ENCODE measurements around the gene ARHGEF35.
"Not testable (repeated sequence)": the region's sequence is repeated elsewhere in the genome, so short reads cannot be mapped to it uniquely, and the experiment has no call there.

The ARHGEF35 gene

GRCh38 chr7:144195212-144195872, at the start of gene ARHGEF35:
Gene ARHGEF35, minus strand, starts transcription at chr7:144195833. Its CDS starts 7,450 bp downstream, at chr7:144188383.
- not testable (repeated sequence) for DNase-seq (ENCODE audit: low read depth)

DNA sequence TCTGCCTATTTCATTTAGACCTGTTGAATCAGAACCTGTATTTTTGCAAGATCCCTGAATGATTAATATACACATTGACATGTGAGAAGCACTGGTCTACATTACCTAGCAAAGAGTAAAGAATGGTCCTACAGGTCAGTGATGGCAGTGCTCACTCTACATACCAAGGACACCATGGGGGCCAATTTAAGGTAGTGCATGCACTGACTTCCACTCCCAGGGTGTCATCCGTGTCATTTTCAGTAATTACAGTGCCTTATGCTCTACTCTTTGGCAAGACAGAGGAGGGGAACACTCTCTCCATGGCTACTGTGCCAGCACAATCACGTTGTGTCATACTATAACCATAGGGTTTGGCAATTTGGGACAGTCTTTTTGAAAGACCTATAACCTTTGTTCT, 49.7 kb upstream of the ARHGEF35 start:
- not testable (repeated sequence) for DNase-seq (ENCODE audit: low read depth)

- not testable (repeated sequence) for DNase-seq (ENCODE audit: low read depth)
These were observed 43.7 kb upstream of the ARHGEF35 start, which contains the start of gene OR2A42 for GRCh38 chr7:144239365-144239764. Gene OR2A42, minus strand, starts transcription at chr7:144239605. Its CDS starts 6,762 bp downstream, at chr7:144232843.

DNA sequence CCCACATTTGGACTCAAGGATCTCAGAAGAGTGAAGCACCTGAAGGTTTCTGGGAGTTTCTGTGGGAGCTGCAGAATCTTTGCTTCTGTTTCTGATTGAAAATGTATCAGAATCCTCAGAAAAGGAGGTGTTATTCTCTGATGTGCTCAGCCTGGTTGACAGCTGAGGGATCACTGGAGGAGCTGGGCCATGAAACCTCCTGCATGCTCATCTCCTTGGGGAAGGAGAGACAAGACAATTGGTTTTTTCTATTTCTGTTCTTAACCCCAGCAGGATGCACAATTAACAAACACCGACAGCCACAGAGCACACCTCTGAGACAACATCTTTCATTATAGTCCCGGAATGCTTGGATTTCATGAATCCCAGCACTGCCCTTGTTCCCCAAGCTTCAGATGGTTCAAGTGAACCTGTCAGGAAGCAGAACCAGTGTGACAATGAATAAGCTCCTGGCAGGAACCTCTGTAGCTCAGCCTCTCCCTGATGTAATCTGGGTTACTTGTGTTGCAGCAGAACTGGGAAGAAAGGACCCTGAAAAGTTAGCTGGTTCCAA, 43.0 kb upstream of the ARHGEF35 start:
- not testable (repeated sequence) for DNase-seq (ENCODE audit: low read depth)

DNA sequence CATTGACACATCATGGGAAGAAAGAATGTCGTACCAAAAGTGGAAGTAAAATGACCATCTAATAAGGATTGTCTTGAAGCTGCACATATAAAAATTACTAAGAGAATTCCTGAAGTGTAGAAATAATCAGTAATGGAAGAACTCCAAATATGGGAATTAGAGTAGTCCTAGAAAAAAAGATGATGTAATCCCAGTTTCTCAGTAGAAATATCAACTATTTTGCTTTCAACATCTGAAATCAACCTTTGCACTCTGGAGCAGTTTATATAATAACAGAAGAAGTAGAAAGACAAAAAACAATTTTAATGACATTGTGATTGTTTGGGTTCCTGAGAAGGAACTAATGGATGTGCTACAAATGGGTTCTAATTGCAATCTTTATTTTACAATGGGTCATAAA, 37.4 kb upstream of the ARHGEF35 start:
- DNase-seq (ENCODE audit: low read depth): not testable (repeated sequence)

GRCh38 chr7:144231027-144231426, 35.4 kb upstream of the ARHGEF35 start:
- DNase-seq (ENCODE audit: low read depth): not testable (repeated sequence)

DNA sequence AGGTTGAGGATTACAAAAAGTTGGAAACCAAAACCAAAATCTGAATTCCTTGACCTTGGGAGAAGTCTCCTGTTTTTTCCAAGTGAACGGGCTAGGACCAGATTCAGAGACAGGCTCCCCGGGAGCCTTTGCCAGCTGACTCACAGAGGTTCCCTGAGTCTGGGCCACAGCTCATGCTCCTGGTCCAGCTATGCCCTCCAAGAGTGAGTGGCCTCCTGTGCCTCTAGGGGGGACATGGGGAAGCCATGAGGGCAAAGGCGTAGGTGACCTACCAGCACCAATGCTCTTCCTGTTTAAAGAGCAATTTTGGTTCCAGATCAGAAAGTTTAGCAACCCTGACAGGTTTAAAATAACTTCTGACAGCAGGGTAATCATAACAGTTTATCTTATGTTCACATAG, 33.2 kb upstream of the ARHGEF35 start:
- not testable (repeated sequence) for DNase-seq (ENCODE audit: low read depth)

DNA sequence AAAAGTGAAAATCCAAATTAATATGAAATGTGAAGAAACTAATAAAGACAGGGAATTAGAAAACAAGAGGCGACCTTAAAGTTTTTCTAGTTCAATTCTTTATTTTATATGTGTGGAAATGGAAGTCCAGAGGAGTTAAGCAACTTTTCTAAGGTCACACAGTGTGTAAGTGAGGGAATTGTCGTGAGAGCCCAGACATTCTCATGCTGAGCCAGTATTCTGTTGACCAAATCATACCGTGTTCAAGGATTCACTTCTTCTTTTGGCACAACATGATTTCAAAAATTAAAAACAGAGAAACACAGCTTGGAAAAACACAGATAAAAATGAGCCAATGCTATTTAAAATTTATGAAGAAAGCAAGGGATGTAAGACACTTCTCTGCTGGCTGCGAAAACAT, 31.2 kb upstream of the ARHGEF35 start:
- DNase-seq (ENCODE audit: low read depth): not testable (repeated sequence)

- not testable (repeated sequence) for DNase-seq (ENCODE audit: low read depth)
These were observed 28.0 kb upstream of the ARHGEF35 start for GRCh38 chr7:144223675-144224074.

GRCh38 chr7:144220531-144220930, 24.9 kb upstream of the ARHGEF35 start:
- DNase-seq (ENCODE audit: low read depth): not testable (repeated sequence)

DNA sequence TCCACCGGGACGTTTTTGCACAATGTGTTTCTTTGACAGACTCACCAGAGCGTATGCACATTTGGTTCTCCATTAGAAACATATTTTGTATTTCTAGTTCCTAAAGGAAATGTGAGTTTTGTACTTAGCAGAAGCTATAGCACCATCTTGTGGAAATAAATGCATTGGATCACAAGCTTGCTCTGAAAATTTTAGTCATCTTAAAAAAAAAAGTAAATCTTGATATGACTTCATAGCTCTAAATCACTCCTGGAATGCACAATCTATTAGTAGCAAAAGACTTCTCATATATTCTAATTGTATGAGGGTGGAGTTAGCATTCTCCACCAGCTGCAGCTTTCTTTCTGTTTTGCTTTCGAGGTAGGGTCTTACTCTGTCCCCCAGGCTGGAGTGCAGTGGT, 23.5 kb upstream of the ARHGEF35 start:
- DNase-seq (ENCODE audit: low read depth): not testable (repeated sequence)

GRCh38 chr7:144218581-144218980, 22.9 kb upstream of the ARHGEF35 start:
- not testable (repeated sequence) for DNase-seq (ENCODE audit: low read depth)

DNA sequence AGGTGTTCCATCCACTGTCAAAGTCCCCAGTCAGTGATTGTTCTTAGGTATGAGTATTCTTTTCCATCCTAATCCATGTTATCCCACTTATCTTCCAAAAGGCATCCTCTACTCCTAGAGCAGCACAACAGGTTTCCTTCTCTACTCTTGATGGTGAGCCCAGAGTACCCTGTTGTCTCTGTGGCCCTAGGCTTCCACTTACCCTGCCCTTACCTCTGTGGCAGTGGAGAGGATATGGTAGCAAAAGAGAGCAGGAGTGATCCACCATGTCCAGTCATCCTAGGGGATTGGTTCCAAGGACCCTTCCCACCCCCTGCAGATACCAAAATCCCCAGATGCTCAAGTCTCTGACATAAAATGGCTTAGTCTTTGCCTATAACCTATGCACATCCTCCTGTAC, 21.6 kb upstream of the ARHGEF35 start:
- DNase-seq (ENCODE audit: low read depth): not testable (repeated sequence)

- DNase-seq (ENCODE audit: low read depth): not testable (repeated sequence)
These were observed 9.7 kb upstream of the ARHGEF35 start for GRCh38 chr7:144205306-144205705.

- DNase-seq (ENCODE audit: low read depth): not testable (repeated sequence)
These were observed 7.5 kb upstream of the ARHGEF35 start for GRCh38 chr7:144203086-144203485.

DNA sequence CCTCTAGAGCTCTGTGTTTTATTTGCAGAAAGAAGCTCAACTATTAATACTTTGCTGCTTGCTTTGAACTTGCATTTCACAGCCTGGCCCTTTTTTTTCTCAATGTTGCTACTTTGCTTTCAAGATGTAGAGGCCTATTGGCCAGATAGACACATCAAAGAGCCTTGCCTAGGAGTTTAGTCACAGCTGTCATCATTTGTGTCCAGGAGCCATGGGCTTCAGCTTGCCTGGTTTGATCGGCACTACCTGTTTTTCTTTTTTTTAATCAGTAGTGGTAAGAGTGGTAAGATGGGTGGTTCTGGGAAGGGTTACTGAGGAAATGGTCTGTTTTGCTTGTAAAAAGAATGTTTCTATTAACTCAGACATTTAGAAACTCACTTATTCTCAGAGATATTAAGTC, 6.3 kb upstream of the ARHGEF35 start:
- DNase-seq (ENCODE audit: low read depth): not testable (repeated sequence)

GRCh38 chr7:144198934-144199333, 3.3 kb upstream of the ARHGEF35 start:
- DNase-seq (ENCODE audit: low read depth): not testable (repeated sequence)

DNA sequence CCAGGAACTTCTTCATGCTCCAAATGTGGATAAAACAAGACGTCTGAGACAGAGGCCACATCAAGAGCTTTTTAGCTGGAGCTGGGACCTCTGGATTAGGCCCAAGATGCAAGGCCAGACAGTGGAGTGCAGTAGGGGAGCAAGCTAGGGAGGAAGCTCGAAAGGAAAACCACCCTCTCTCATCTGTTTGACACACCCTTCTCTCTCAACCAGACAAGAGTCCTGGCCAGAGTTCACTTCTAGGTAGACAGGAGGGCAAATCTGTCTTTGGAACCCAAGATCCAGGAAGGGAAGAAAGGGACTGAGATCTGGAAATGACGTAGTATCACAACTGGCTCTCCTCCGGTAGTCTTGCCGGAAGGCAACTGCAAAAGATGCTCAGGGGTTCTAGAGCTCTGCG, 1.2 kb downstream of the ARHGEF35 start:
- DNase-seq (ENCODE audit: low read depth): not testable (repeated sequence)

- not testable (repeated sequence) for DNase-seq (ENCODE audit: low read depth)
These were observed 1.9 kb downstream of the ARHGEF35 start for GRCh38 chr7:144193782-144194181.

DNA sequence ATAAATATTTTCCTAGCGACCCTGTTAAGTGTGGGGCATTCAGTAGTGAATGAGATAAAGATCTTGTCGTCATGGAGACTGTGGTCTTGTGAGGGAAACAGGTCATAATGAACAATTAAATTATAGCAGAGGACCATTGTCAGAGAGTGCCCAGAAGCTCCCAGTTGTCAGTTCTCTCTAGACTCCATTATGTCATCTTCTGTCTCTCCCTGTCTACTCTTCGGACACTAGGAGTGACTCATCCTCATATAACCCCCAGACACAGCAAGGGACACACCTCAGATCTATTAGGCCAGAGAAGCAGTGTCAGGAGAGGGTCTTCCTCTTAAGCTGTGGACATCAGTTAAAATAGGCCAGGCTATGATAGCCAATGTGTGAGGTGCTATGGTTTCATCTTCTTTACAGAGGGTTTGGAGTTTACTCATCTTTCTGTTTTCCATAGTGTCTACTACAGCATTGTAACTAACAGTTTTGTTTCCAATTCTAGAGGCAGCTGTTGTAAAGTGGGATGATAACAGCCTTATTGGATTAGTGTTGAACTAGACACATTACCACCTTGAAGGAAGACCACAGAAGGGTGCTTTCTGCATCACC, 7.0 kb downstream of the ARHGEF35 start:
- DNase-seq (ENCODE audit: low read depth): not testable (repeated sequence)

DNA sequence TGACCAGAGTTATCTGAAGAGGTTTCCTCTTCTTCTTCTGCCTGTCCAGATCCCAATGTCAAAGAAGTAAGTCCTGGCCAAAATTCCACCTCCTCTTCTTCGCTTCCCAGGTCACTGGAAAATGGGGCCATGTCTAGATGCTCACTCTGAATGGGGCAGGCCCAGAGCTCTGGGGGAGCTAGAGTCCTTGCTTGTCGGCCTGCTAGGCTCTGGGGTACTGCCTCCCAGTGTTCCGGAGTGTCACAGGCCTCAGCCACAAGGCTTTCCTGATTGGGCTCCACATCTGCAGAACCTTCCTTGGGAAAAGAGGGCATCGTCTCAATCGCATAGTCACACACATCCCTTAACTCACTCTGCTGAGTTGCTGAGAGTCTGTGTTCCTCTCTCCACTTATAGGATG, 7.8 kb downstream of the ARHGEF35 start:
- DNase-seq (ENCODE audit: low read depth): not testable (repeated sequence)

GRCh38 chr7:144183166-144183565, 12.5 kb downstream of the ARHGEF35 start, which contains the start of gene CTAGE4:
Gene CTAGE4, plus strand, starts transcription at chr7:144183466. Its CDS starts 38 bp downstream, at chr7:144183504.
- not testable (repeated sequence) for DNase-seq (ENCODE audit: low read depth)

- DNase-seq (ENCODE audit: low read depth): not testable (repeated sequence)
These were observed 16.5 kb downstream of the ARHGEF35 start for GRCh38 chr7:144179165-144179479.

All from T-helper 22 cell (primary cell).